ENCODE results near the gene KIF5A. TPM values are rescaled to one million over a fixed set of nuclear protein-coding genes. Genes with fewer than 3 reads are reported as not detected.
"Not testable (repeated sequence)": the region's sequence is repeated elsewhere in the genome, so short reads cannot be mapped to it uniquely, and the experiment has no call there.

The KIF5A gene
- total RNA-seq, 2 experiments from 2014 or later, result 1.3 to 1.4 TPM

GRCh38 chr12:57514246-57514645 lies 35.6 kb upstream of the KIF5A start:
- CTCF ChIA-PET, result interaction anchor here (0.6 to 1.7 kb wide), 5 partner anchors 38 to 999 kb away, joined by 3 read pairs; no protein-coding TSS in a partner anchor
- Mint-ChIP-seq H3K4me1 (peaks cover 17% of the 10 kb centered on the region), H3K36me3 (ENCODE audit: low read depth) (peaks cover 73% of the 10 kb centered on the region), H3K27ac (peak overlapping the region; percentile 33)
- intact Hi-C loops (cut with DNase I, micrococcal nuclease); ATAC-seq; DNase-seq; H3K27me3 Mint-ChIP-seq; H3K4me3 Mint-ChIP-seq; H3K9me3 Mint-ChIP-seq (ENCODE audit: low read depth): not testable (repeated sequence)
- POLR2A ChIA-PET, result interaction anchor here (0.6 to 1.2 kb wide), 3 partner anchors 12 to 26 kb away, joined by 3 to 7 read pairs (median 4); partner anchors contain the start of gene MARS1

DNA sequence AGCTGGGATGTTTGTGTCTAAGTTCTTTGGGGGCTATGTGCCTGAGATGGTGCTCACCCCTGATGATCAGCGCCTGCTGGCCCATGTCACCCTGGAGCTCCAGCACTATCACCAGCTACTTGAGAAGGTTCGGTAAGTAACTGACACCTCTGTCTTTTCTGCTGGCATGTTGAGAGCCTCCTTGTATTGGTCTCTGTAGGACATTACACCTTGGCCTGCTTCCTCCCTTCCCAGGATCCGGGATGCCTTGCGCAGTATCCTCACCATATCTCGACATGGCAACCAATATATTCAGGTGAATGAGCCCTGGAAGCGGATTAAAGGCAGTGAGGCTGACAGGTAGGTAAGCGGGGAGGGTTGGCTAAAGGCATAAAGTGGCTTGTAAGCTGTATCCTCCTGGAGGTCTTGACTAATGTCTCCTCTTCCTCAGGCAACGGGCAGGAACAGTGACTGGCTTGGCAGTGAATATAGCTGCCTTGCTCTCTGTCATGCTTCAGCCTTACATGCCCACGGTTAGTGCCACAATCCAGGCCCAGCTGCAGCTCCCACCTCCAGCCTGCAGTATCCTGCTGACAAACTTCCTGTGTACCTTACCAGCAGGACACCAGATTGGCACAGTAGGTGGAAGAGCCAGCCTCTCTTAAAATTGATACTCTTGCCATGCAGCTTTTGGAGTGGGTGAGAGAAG lies 35.0 kb upstream of the KIF5A start:
- no peaks in the 10 kb centered on the region for H3K9me3 Mint-ChIP-seq (ENCODE audit: low read depth)
- ATAC-seq (no peak), DNase-seq (no peak)
- intact Hi-C loops (cut with DNase I, micrococcal nuclease), result no loop called here
- ChIA-PET POLR2A (interaction anchor here (0.6 to 1.2 kb wide), 4 partner anchors 11 to 187 kb away, joined by 3 to 7 read pairs (median 4); partner anchors contain the start of gene MARS1), CTCF (interaction anchor here (0.6 to 1.7 kb wide), 4 partner anchors 38 to 214 kb away, joined by 3 read pairs; no protein-coding TSS in a partner anchor)
- peaks cover 76% of the 10 kb centered on the region for H3K36me3 Mint-ChIP-seq (ENCODE audit: low read depth)
- H3K4me3 Mint-ChIP-seq, result no peak overlapping the region
- H3K27ac Mint-ChIP-seq, result peak overlapping the region; percentile 43
- peaks cover 19% of the 10 kb centered on the region for H3K4me1 Mint-ChIP-seq
- no peaks in the 10 kb centered on the region for H3K27me3 Mint-ChIP-seq

DNA sequence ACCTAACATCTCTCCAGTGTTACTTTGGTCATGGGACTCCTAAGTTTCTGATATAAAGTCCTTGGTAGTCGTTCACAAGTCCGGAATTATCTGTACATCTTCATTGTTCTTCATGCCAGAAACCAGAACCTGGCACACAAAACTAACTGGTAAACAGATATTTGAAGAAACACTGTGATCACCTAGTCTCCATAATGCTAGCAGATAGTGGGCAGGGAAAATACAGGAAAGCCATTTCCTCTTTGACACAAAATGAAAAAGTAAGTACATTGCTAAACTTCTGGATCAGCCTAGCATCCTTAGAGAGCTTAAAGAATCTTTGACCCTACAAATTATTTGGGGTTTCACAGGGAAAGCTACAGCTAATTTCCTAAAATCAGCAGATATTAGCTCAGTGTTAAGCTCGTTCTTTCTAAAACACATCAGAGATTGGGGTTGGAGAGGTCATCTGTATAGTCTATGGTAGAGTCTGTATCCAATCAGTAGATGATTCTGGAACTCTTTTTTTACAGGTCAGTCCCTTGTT lies 34.4 kb upstream of the KIF5A start:
- Mint-ChIP-seq H3K9me3 (ENCODE audit: low read depth) (no peaks in the 10 kb centered on the region), H3K4me3 (no peak overlapping the region), H3K27me3 (no peaks in the 10 kb centered on the region), H3K36me3 (ENCODE audit: low read depth) (peaks cover 79% of the 10 kb centered on the region), H3K27ac (peak overlapping the region; percentile 43), H3K4me1 (peaks cover 19% of the 10 kb centered on the region)
- intact Hi-C loops (cut with DNase I, micrococcal nuclease), result no loop called here
- CTCF ChIA-PET, result interaction anchor here (1.7 kb wide), 1 partner anchor 39 kb away, joined by 3 read pairs; no protein-coding TSS in a partner anchor
- DNase-seq (no peak), ATAC-seq (no peak)
- POLR2A ChIA-PET, result interaction anchor here (0.6 kb wide), 1 partner anchor 186 kb away, joined by 5 read pairs; no protein-coding TSS in a partner anchor

- no peak for ATAC-seq
- DNase-seq, result no peak
- no peaks in the 10 kb centered on the region for H3K27me3 Mint-ChIP-seq
- H3K36me3 Mint-ChIP-seq (ENCODE audit: low read depth), result peaks cover 77% of the 10 kb centered on the region
- peak overlapping the region; percentile 43 for H3K27ac Mint-ChIP-seq
- H3K4me1 Mint-ChIP-seq, result peaks cover 22% of the 10 kb centered on the region
- intact Hi-C loops (cut with DNase I, micrococcal nuclease), result no loop called here
- POLR2A ChIA-PET, result interaction anchor here (1.2 kb wide), 1 partner anchor 13 kb away, joined by 8 read pairs; no protein-coding TSS in a partner anchor
- H3K9me3 Mint-ChIP-seq (ENCODE audit: low read depth), result no peaks in the 10 kb centered on the region
- no peak overlapping the region for H3K4me3 Mint-ChIP-seq
- CTCF ChIA-PET, result no interaction called here
Measured at GRCh38 chr12:57515934-57516541, 33.8 kb upstream of the KIF5A start.

DNA sequence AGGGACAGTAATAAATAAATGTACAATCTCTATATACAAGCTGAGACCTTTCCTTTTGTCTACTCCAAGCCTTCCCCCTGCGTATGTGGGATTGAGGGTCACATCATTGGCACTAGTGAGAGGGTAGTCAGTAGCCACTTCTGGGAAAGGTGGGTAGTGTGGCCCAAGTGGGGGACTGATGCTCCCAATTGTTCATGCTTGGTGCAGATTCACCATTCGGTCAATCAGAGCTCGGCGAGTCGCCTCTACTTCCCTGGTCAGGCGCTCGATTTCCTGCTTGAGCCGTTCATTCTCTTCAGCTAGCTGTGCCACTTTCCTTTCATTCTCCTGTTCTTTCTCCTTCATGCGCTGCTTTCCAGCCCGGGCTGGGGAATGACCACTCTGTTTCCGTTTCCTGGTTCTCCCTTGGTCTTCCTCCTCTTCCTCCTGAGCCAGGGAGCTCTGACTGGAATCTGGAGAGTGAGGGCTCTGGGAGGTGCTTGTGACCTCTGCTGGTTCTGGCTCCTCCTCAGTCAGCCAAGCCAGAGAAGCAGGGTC lies 33.2 kb upstream of the KIF5A start:
- ATAC-seq (no peak), DNase-seq (no peak)
- H3K4me1 Mint-ChIP-seq, result peaks cover 29% of the 10 kb centered on the region
- no peak overlapping the region for H3K4me3 Mint-ChIP-seq
- POLR2A ChIA-PET, result interaction anchor here (1.0 to 1.2 kb wide), 4 partner anchors 9 to 20 kb away, joined by 3 to 8 read pairs (median 4); no protein-coding TSS in a partner anchor
- intact Hi-C loops (cut with DNase I, micrococcal nuclease), result no loop called here
- CTCF ChIA-PET, result no interaction called here
- H3K36me3 Mint-ChIP-seq (ENCODE audit: low read depth), result peaks cover 72% of the 10 kb centered on the region
- H3K27me3 Mint-ChIP-seq, result no peaks in the 10 kb centered on the region
- H3K27ac Mint-ChIP-seq, result peak overlapping the region; percentile 44
- H3K9me3 Mint-ChIP-seq (ENCODE audit: low read depth), result no peaks in the 10 kb centered on the region

DNA sequence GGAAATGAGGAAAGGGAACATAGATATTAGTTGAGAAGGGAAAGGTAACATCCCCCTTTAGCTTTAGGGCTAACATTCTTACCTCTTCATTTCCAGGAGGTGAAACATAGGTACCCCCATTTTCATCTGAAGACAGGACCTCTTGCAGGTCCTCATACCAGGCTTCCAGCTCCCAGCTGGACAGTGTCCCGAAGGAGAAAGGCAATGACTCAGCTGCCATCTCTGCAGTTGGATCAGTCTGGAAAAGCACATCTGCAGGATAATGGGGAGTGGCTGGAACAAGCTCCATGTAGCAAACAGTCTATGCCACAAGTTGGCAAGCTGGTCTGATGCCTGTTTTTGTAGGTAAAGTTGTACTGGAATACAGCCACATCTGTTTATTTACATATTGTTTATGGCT lies 32.7 kb upstream of the KIF5A start:
- Mint-ChIP-seq H3K4me3 (no peak overlapping the region), H3K4me1 (peaks cover 34% of the 10 kb centered on the region), H3K9me3 (ENCODE audit: low read depth) (no peaks in the 10 kb centered on the region), H3K27me3 (no peaks in the 10 kb centered on the region), H3K27ac (peak overlapping the region; percentile 44), H3K36me3 (ENCODE audit: low read depth) (peaks cover 67% of the 10 kb centered on the region)
- DNase-seq (no peak), ATAC-seq (no peak)
- intact Hi-C loops (cut with DNase I, micrococcal nuclease), result no loop called here
- ChIA-PET CTCF (no interaction called here), POLR2A (interaction anchor here (1.0 to 1.2 kb wide), 4 partner anchors 9 to 20 kb away, joined by 3 to 8 read pairs (median 4); no protein-coding TSS in a partner anchor)

DNA sequence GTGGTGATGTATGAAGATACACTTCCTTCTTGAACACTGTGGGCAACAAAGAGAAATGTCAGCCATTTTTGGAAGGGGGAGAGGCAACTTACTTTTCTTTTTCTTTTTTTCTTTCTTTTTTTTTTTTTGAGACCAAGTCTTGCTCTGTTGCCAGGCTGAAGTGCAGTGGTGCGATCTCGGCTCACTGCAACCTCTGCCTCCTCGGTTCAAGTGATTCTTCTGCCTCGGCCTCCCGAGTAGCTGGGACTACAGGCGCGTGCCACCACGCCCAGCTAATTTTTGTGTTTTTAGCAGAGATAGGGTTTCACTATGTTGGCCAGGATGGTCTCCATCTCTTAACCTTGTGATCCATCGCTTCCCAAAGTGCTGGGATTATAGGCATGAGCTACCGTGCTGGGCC lies 32.1 kb upstream of the KIF5A start:
- H3K36me3 Mint-ChIP-seq (ENCODE audit: low read depth), result peaks cover 62% of the 10 kb centered on the region
- H3K27me3 Mint-ChIP-seq; intact Hi-C loops (cut with DNase I, micrococcal nuclease); ATAC-seq; H3K4me3 Mint-ChIP-seq; H3K9me3 Mint-ChIP-seq (ENCODE audit: low read depth); CTCF ChIA-PET; DNase-seq: not testable (repeated sequence)
- H3K4me1 Mint-ChIP-seq, result peaks cover 34% of the 10 kb centered on the region
- H3K27ac Mint-ChIP-seq, result peak overlapping the region; percentile 98
- POLR2A ChIA-PET, result interaction anchor here (0.7 to 1.2 kb wide), 6 partner anchors 8 to 390 kb away, joined by 3 to 6 read pairs (median 4); partner anchors contain the start of genes ARHGAP9 and LRP1

GRCh38 chr12:57518176-57518919 lies 31.5 kb upstream of the KIF5A start:
- Mint-ChIP-seq H3K9me3 (ENCODE audit: low read depth) (no peaks in the 10 kb centered on the region), H3K36me3 (ENCODE audit: low read depth) (peaks cover 56% of the 10 kb centered on the region), H3K27me3 (no peaks in the 10 kb centered on the region), H3K27ac (peak overlapping the region; percentile 98), H3K4me3 (peak overlapping the region; percentile 96), H3K4me1 (peaks cover 36% of the 10 kb centered on the region)
- CTCF ChIA-PET, result no interaction called here
- DNase-seq, result no peak
- no peak for ATAC-seq
- intact Hi-C loops (cut with DNase I, micrococcal nuclease), result no loop called here
- POLR2A ChIA-PET, result interaction anchor here (0.6 to 1.2 kb wide), 7 partner anchors 17 to 390 kb away, joined by 3 to 6 read pairs (median 3); partner anchors contain the start of genes ARHGAP9 and LRP1

DNA sequence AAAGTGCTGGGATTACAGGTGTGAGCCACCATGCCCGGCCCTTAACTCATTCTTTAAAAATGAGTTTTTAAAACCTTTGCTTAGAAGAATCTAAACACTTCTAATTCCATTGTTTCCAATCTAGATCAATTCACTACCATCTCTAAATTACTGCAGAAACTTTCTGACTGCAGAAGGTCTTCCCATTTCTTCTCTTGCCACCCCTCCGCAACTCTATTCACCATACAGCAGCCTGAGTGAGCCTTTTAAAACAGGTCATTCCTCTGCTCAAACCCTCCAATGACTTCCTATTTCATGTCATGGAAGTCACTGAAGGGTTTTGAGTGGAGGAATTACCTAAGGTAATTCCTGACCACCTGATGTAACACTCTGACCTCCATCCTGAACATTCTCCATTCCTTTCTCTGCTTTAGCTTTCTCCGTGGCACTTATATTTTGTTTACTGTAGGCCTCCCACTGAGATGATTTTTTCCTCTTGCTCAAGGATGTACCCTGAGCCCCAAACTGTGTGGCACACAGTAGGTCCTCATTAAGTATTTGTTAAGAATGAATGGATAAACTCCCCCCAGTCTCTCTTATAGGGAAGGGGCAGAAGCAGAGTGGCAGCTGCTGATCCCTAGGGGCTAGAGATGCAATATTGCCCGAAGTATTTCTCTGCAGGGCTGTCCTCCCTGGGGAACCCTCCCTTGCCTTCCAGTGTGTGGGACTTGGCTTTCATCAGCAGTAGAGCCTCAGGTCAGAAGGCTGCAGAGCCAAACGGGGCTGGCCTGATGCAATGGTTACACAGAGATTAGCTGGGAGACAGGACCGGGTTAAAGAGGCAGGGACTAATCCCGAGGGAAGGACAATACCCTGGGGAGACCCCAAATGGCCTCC lies 30.7 kb upstream of the KIF5A start:
- peaks cover 58% of the 10 kb centered on the region for H3K36me3 Mint-ChIP-seq (ENCODE audit: low read depth)
- POLR2A ChIA-PET, result interaction anchor here (0.6 to 2.4 kb wide), 4 partner anchors 18 to 294 kb away, joined by 3 to 8 read pairs (median 4); partner anchors contain the start of gene DCTN2
- CTCF ChIA-PET, result no interaction called here
- H3K4me1 Mint-ChIP-seq, result peaks cover 44% of the 10 kb centered on the region
- peak; percentile 40 for DNase-seq
- ATAC-seq, result no peak
- intact Hi-C loops (cut with DNase I, micrococcal nuclease), result no loop called here
- H3K27ac Mint-ChIP-seq, result peak overlapping the region; percentile 98
- peak overlapping the region; percentile 96 for H3K4me3 Mint-ChIP-seq
- no peaks in the 10 kb centered on the region for H3K27me3 Mint-ChIP-seq
- no peaks in the 10 kb centered on the region for H3K9me3 Mint-ChIP-seq (ENCODE audit: low read depth)

DNA sequence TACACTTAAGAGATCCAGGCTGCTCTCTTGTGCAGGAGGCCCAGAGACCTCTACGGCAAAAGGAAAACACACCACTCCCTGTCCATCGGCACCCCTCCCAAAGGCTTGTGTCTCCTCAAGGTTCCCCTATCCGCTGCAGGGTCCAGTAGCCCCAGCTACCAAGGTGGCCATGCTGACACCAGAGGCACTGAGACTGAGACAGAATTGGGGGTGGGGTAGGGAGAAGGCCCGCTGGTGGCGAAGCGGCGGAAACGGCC lies 30.1 kb upstream of the KIF5A start:
- peaks cover 57% of the 10 kb centered on the region for H3K36me3 Mint-ChIP-seq (ENCODE audit: low read depth)
- ChIA-PET POLR2A (interaction anchor here (0.6 to 2.4 kb wide), 6 partner anchors 17 to 225 kb away, joined by 3 to 8 read pairs (median 3); partner anchors contain the start of gene DCTN2), CTCF (no interaction called here)
- DNase-seq, result peak; percentile 48
- peak overlapping the region; percentile 96 for H3K4me3 Mint-ChIP-seq
- intact Hi-C loops (cut with DNase I, micrococcal nuclease), result loop anchor here (1.0 to 5.0 kb wide), 12 partner anchors 28 to 1591 kb away; partner anchors contain the start of genes MARS1 (in 2 of the 2), CDK4 (in 1 of the 2), DCTN2 (in 1 of the 2) and GLI1 (in 1 of the 2)
- ATAC-seq, result no peak
- H3K27me3 Mint-ChIP-seq, result no peaks in the 10 kb centered on the region
- no peaks in the 10 kb centered on the region for H3K9me3 Mint-ChIP-seq (ENCODE audit: low read depth)
- H3K27ac Mint-ChIP-seq, result peak overlapping the region; percentile 98
- H3K4me1 Mint-ChIP-seq, result peaks cover 50% of the 10 kb centered on the region

Measured in activated CD4-positive, alpha-beta T cell treated with anti-CD3 and anti-CD28 coated beads for 36 hours (primary cell).